HG02870 (cell line): Measurements from ENCODE around the gene ATP9B.
A peak's percentile ranks its signal among the peaks of the same experiment; 100 is the strongest.
"Not testable (repeated sequence)": the region's sequence is repeated elsewhere in the genome, so short reads cannot be mapped to it uniquely, and the experiment has no call there.

Experiments
- ATAC-seq: cut with Tn5 transposase; IDR thresholded peaks from one replicate; pipeline ENCODE4 v1.9.1; 2021; ENCODE audit warnings: mild to moderate bottlenecking, moderate library complexity; ENCODE audit not compliant: unreplicated experiment

Gene ATP9B

GRCh38 chr18:79135924-79136323 lies 66.7 kb downstream of the ATP9B start:
- no peak for ATAC-seq

DNA sequence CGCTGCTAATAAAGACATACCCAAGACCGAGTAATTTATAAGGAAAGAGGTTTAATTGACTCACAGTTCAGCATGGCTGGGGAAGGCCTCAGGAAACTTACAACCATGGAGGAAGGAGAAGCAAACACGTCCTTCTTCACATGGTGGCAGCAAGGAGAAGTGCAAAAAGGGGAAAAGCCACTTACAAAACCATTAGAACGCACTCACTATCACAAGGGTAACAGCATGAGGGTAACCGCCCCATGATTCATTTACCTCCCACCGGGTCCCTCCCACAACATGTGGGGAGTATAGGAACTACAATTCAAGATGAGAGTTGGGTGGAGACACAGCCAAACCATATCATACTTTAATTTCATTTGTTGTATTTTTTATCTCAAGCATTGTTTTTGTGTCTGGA lies 67.5 kb downstream of the ATP9B start:
- ATAC-seq = no peak

GRCh38 chr18:79139206-79139605 lies 70.0 kb downstream of the ATP9B start:
- ATAC-seq = no peak

DNA sequence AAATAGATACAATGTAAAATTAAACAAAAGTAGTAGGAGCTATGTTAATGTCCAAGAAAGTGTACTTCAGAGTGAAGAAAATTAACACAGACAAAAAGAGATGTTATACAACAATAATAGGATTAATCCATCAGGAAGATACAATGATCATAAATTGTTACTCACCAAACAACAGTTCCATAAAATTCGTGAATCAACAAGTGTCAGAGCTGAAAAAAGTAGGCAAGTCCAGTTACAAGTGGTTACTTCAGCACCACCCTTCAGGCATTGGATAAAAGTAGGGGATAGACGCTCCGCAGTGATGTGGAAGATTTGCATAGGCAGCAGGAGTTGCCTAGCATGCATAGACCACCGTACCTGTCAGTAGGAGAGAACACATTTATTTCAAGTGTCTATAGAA lies 77.8 kb downstream of the ATP9B start:
- ATAC-seq = no peak

DNA sequence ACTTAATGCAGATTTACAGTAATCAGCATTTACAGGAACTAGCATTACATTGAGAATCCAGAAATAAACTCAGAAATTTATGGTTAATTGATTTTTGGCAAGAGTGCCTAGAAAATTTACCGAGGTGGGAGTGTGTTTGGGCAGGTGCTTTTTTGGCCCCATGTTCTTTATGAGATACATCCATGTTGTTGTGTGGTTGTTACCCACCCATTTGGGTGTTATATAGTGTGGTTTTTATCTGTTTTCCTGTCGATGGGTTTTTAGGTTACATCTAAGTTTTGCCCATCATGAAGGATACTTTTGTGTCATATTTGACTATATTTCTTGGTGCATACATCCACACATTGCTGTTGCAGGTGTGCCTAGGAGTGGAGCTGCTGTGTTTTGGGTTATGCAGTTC lies 82.0 kb downstream of the ATP9B start:
- ATAC-seq = no peak

- no peak for ATAC-seq
Observed at GRCh38 chr18:79156327-79156726, 87.1 kb downstream of the ATP9B start.

DNA sequence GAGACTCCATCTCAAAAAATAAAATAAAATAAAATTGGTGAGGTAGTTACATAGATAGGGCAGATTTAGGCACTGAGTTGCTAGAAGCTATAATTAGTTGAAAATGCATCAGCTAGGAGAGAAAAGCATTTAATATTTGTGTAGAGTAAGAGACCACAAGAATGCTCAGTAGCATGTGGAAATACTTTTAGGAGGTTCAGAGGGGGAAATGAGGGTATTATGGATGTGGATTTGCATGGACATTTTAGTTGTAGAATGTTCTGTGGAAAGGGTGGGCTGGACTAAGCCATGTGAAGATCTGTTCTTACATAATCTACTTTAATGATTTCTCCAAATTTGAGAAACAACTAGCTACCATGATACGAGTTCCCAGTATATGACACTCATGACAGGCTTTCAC lies 95.5 kb downstream of the ATP9B start:
- ATAC-seq = no peak

DNA sequence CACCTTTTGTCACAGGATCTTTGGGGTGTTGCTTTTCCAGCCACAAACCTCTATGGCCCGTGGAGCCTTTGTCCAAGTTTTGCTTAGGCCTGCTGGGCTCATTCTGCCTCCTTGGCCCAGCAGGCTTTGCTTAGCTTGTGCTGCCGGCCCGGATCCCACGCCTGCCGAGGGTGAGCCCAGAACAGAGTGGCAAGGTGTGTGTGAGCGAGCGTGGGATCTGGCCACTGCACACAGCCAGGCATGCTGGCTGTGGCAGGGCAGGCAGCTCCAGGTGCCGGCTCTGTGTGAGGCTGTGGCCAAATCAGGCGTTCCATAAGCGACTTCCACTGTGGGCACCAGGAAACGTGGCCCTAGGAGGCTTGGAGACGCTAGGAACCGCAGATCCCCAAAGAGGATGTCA lies 97.5 kb downstream of the ATP9B start:
- no peak for ATAC-seq

DNA sequence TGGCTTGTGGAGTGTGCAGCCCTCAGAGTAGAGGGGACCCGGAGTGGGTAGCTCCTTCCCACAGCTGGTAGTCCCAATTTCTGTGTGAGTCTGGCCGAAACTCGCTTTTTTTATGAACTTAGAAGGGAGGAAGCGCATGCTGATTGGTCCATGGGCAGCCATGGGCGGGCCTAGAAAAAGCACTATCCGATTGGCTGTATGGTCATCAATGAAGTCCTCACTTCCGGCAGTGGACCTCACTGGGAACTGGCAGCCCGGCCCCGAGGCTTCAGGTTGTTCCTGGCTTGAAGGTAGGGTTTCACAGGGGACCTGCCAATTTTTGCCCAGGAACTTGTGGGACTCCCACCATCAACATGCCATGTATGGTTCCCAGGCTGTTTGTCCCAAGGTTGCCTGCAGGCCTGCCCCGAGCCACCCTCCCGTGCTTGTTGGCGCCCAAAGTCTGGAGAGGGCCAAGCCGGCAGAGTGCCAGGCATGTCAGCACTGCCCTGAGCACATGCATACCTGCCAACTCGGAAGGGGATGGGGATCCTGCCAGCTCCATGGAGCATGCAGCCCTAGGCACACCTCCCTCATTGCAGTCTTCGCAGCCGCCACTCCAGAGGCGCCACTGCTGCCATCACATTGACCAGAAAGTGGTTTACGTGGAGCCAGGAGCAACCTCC lies 98.5 kb downstream of the ATP9B start:
- ATAC-seq = no peak

- ATAC-seq = no peak
Observed at GRCh38 chr18:79169958-79170555, 100.9 kb downstream of the ATP9B start.

GRCh38 chr18:79172331-79172730 lies 103.1 kb downstream of the ATP9B start:
- not testable (repeated sequence) for ATAC-seq

DNA sequence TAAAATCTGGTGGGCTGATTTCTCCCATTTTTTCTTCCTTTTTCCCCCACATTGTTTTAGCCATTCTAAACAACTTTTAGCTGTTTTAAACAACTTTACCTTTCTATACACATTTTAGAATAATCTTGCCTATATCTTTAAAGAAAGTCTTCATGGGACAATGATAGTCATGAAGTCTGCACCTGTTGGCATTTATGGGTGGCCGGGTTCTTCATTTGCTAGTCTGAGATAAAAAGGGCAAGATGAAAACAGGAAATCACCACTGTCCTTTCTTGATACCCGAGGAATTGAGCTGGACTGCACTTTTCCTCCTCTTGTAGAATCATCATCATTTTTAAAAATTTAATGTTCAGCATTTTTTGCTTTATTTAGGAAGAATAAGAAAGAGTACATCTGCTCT lies 104.5 kb downstream of the ATP9B start:
- ATAC-seq = no peak

GRCh38 chr18:79178113-79178531 lies 108.9 kb downstream of the ATP9B start:
- ATAC-seq = no peak

DNA sequence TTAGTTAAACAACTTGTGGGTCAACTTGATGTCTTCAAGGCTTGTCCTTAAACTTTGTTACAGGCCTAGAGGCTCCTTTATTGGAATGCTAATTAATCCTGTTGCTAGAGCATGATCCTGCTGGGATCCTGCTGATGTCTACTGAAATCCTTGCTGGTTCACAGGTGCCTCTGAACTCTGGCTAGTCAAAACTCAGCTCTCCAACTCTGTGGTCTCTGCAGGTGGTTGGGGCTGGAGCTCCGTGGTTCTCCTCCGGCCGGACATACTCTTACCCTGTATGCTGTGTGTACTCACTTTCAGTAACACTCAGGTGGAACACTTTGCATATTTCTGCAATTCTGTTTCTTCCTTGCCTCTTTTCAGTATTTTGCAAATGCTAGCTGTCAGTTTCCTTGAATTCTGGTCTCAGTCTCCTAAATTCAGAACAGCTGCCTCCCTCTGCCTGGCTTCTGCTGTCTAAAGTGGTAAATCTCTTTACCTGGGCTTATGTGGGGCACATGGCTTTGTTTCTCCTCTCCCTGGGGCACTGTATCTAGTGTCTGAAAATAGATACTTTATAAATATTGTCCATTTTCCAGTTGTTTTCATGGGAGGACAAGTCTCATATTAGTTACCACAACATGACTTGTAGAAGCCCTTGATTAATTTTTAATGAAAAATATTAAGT lies 113.0 kb downstream of the ATP9B start:
- ATAC-seq = peak; percentile 81

- ATAC-seq = no peak
Observed at GRCh38 chr18:79185648-79186047, 116.5 kb downstream of the ATP9B start.

DNA sequence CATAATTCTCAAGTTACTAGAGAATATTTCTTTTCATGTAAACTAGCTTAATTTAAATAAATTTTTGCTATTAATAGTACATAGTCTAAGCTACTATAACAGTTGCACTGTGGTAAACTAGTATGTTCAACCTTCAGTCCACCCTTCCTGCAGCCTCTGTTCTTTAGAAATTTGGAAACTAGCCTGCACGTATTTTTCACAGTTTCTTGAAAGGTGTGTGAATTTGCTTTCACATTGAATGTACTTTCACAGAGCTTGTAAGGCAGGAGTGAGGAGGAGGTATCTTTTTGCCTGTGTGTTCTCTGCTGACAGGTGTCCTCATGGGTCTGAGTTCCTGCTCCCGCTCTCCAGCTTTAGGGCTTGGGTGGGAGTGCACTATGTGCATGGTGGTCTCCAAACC lies 117.5 kb downstream of the ATP9B start:
- peak; percentile 70 for ATAC-seq

DNA sequence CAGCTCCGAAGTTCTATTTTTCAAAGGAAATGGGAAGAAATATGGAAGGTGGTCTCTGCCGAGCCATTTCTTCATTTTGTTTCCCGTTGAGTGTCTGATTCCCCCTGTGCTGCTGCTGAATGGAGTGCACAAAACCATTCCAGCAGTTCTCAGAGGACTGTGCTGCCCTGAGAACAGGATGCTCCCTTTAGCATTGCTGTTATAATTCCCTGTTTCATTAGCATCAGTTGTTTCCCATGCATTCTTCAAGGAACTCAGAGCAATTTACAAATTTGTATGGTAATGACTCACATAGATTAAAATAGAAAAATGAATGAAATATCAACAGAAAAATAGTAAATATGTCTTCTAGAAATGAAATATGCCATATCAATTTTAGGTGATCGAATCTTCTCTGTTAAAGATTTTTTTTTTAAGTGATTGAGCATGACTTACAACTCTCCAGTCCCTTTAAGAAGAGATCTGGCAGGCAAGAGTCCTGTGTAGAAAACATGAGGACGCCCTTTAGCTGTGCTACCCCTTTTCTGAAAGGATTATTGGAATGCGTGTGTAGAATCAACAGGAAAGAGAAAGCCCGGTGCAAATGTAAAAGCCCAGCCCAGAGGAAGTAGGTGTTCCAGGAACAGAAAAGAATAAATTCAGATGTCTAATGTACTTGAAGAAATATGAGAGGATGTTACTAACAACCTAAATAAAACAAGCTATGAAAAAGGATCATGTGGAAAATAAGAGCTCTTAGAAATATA lies 118.5 kb downstream of the ATP9B start:
- ATAC-seq = no peak

DNA sequence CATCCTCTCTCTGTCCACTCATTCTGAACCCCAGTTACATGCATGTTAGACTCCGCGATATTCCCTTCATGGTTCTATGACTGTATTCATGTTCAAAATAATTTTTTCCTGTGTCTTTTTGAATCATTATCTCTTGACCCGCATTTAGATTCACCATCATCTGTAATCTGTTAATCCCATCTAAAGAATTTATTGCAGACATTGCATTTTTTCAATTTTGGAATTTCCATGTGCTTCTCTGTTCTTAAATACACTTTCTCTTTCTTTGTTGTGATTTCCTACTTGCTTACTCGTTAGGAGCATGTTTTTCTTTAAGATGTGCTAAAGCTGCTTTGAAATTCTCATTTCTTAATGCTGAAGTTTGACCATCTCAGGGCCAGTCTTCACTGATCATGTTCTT lies 122.2 kb downstream of the ATP9B start:
- no peak for ATAC-seq

- ATAC-seq = no peak
Observed at GRCh38 chr18:79191956-79192355, 122.8 kb downstream of the ATP9B start.

DNA sequence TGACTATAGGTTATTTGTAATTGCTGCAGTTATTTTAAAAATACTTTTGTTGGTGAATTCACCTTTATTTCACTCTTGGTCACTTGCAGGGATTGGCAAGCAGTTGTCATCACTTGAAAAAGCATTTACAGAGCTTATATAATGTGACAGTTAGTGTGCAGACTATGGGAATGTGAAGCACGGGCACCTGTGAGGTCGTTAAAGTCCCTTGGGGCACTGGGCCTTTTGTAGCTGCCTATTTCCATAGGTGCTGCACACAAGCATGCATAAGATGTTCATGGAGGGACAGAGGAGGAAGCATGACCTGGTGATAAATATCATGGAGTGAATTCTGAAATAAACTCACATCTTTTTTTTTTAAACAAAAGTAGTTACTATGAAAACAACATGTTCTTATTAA lies 124.6 kb downstream of the ATP9B start:
- ATAC-seq = no peak
